Natural killer cell (primary cell): ENCODE measurements around the gene TRAK1. TPM values are rescaled to one million over a fixed set of nuclear protein-coding genes. Genes with fewer than 3 reads are reported as not detected.

Experiments used
- ATAC-seq, 3 donors: fragments of 150-1000 bp in 2 of 3; fragments of 200-7000 bp in 1 of 3; cut with Tn5 transposase; 1 replicate in 1 of 3; 2 replicates in 2 of 3; pipeline ENCODE4 v1.10.0; 2021; ENCODE audit warnings: mild to moderate bottlenecking in 2 of 3, moderate library complexity in 2 of 3
- DNase-seq, 2 donors: peaks; one replicate each; pipeline versions ENCODE4 v3.0.0 to v3.0.0-alpha.2; 2013 to 2021; ENCODE audit warnings: mixed read lengths in 1 of 2
- H3K27ac ChIP-seq: one replicate; pipeline ENCODE4 v1.5.1; 2013; ENCODE audit warnings: mild to moderate bottlenecking, low read length
- H3K27me3 ChIP-seq: one replicate; pipeline ENCODE4 v1.6.1; 2013; ENCODE audit warnings: low read length; ENCODE audit not compliant: control insufficient read depth, insufficient read depth
- H3K36me3 ChIP-seq: one replicate; pipeline ENCODE4 v1.6.1; 2013; ENCODE audit warnings: low read length; ENCODE audit not compliant: control insufficient read depth, insufficient read depth
- H3K4me1 ChIP-seq: one replicate; pipeline ENCODE4 v1.6.1; 2013; ENCODE audit warnings: low read length; ENCODE audit not compliant: control insufficient read depth, insufficient read depth
- H3K4me3 ChIP-seq: one replicate; pipeline ENCODE4 v1.5.1; 2013; ENCODE audit warnings: low read length
- H3K9me3 ChIP-seq: one replicate; pipeline ENCODE4 v1.6.1; 2013; ENCODE audit warnings: low read length; ENCODE audit not compliant: control insufficient read depth, insufficient read depth
- H3K27ac Mint-ChIP-seq, 2 donors: one replicate each; pipeline ENCODE4 v1.8.0; 2022; ENCODE audit warnings: mild to moderate bottlenecking in 2 of 2, mixed read lengths in 2 of 2, moderate library complexity in 1 of 2
- H3K27me3 Mint-ChIP-seq, 2 donors: one replicate each; pipeline ENCODE4 v1.8.0; 2022; ENCODE audit warnings: low read depth in 2 of 2, mixed read lengths in 2 of 2
- H3K36me3 Mint-ChIP-seq: one replicate; pipeline ENCODE4 v1.8.0; 2022; ENCODE audit warnings: mixed read lengths
- H3K4me1 Mint-ChIP-seq, 2 donors: one replicate each; pipeline ENCODE4 v1.8.0; 2022; ENCODE audit warnings: mixed read lengths in 2 of 2
- H3K4me3 Mint-ChIP-seq: one replicate; pipeline ENCODE4 v1.8.0; 2022; ENCODE audit warnings: mild to moderate bottlenecking, moderate library complexity, mixed read lengths
- H3K9me3 Mint-ChIP-seq, 2 donors: one replicate each; pipeline ENCODE4 v1.8.0; 2022; ENCODE audit warnings: mixed read lengths in 2 of 2
- WGBS: methylation state at CpG from one replicate; pipeline ENCODE4 v1.1.7; 2013; ENCODE audit warnings: missing lambda C conversion rate; ENCODE audit not compliant: insufficient coverage; 5-methylcytosine and 5-hydroxymethylcytosine counted together
- intact Hi-C: fragments of 100-400 bp; cut with micrococcal nuclease; formaldehyde crosslinking; loops from one replicate; pipeline ENCODE4 v1.14.2; 2022
- total RNA-seq, 4 donors: library from RNA; stranded (reverse); fragments of 120-200 nt in 1 of 4; gene quantifications; one replicate each; pipeline versions ENCODE4 v1.2.3 to v1.2.4, GENCODE V29; 2013 to 2022
- TF ChIP-seq, protein P1 (sequence below): fragments of 200-600 bp; IDR thresholded peaks from one replicate; pipeline ENCODE4 v1.8.0; 2022; ENCODE audit warnings: antibody characterized with exemption

The TRAK1 gene
- total RNA-seq, 3 donors from 2014 or later (not counting 1 experiment from before 2014, with no cell fraction given) = 30.7 to 31.8 (median 31.8) TPM

DNA sequence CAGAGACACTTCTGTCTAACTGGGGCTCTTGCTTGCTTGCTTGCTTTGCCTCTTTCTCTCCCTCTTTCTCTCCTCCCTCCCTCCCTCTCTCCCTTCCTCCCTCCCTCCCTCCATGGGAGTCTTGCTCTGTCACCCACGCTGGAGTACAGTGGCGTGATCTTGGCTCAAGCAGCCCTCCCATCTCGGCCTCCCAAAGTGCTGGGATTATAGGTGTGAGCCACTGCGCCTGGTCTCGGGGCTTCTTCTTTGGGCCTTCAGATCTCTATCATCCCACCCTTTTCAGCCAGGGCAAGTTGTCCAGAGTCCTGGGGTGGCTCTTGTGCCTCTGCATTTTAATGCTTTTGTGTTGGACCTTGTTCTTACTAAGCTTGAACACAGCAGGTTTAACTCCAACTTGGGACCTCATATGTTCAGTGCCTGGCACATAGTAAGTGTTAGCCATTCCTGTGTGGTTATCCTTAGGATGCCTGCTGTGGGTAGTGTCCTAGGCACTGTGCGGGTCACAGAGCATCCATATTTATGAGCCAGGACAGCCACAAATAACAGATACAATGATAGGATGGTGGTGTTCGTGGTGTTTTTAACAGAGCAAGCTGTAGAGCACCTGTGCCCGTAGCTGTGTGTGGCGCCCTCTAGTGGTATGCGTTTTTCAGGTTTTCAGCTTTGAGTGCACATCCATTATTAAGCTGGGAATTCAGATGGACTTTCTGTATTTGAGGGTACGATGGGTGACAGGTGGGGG lies 99.7 kb downstream of the TRAK1 start:
- H3K4me3 ChIP-seq = no peak overlapping the region
- no peaks in the 10 kb centered on the region for H3K9me3 ChIP-seq
- Mint-ChIP-seq H3K4me1 (peaks cover 10 to 23% of the 10 kb centered on the region in 2 donors), H3K9me3 (no peaks in the 10 kb centered on the region), H3K27me3 (no peaks in the 10 kb centered on the region), H3K4me3 (no peak overlapping the region), H3K36me3 (peaks cover 18% of the 10 kb centered on the region), H3K27ac (no peak overlapping the region)
- peaks cover 20% of the 10 kb centered on the region for H3K36me3 ChIP-seq
- intact Hi-C loops = loop anchor here (10.0 kb wide), 1 partner anchor 1606 kb away; no protein-coding TSS in a partner anchor
- no peaks in the 10 kb centered on the region for H3K27me3 ChIP-seq
- peaks cover 26% of the 10 kb centered on the region for H3K4me1 ChIP-seq
- TF ChIP-seq, protein P1, sequence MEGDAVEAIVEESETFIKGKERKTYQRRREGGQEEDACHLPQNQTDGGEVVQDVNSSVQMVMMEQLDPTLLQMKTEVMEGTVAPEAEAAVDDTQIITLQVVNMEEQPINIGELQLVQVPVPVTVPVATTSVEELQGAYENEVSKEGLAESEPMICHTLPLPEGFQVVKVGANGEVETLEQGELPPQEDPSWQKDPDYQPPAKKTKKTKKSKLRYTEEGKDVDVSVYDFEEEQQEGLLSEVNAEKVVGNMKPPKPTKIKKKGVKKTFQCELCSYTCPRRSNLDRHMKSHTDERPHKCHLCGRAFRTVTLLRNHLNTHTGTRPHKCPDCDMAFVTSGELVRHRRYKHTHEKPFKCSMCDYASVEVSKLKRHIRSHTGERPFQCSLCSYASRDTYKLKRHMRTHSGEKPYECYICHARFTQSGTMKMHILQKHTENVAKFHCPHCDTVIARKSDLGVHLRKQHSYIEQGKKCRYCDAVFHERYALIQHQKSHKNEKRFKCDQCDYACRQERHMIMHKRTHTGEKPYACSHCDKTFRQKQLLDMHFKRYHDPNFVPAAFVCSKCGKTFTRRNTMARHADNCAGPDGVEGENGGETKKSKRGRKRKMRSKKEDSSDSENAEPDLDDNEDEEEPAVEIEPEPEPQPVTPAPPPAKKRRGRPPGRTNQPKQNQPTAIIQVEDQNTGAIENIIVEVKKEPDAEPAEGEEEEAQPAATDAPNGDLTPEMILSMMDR = peak; percentile 78
- peak; percentile 57 to 75 (median 66) for ATAC-seq
- peak; percentile 32 to 83 for DNase-seq
- WGBS = 58% methylated on average over 11 of the region's 11 CpGs
- H3K27ac ChIP-seq = no peak overlapping the region

DNA sequence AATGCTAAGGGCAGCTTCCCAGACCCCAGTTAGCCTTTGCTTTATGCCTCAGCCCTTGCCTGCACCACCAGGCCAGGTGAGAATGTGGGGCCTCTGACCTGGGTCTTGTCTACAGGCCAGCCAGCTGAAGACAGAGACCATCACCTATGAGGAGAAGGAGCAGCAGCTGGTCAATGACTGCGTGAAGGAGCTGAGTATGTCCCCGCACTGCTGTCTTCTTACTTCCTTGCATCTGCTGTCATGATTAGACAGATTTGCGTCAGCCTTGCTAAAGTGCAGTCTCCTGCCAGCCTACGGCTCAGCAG lies 100.2 kb downstream of the TRAK1 start:
- ATAC-seq (peak in 1 of 3 donors; percentile 22), DNase-seq (peak in 1 of 2 donors; percentile 12)
- intact Hi-C loops = loop anchor here (10.0 kb wide), 1 partner anchor 1607 kb away; no protein-coding TSS in a partner anchor
- no peaks in the 10 kb centered on the region for H3K27me3 Mint-ChIP-seq
- no peak overlapping the region for H3K4me3 Mint-ChIP-seq
- TF ChIP-seq, protein P1 = peak; percentile 33
- peaks cover 10 to 23% of the 10 kb centered on the region in 2 donors for H3K4me1 Mint-ChIP-seq
- Histone ChIP-seq H3K27ac (no peak overlapping the region), H3K27me3 (no peaks in the 10 kb centered on the region), H3K9me3 (no peaks in the 10 kb centered on the region), H3K36me3 (peaks cover 19% of the 10 kb centered on the region), H3K4me1 (peaks cover 26% of the 10 kb centered on the region), H3K4me3 (no peak overlapping the region)
- peaks cover 19% of the 10 kb centered on the region for H3K36me3 Mint-ChIP-seq
- H3K27ac Mint-ChIP-seq = no peak overlapping the region
- H3K9me3 Mint-ChIP-seq = no peaks in the 10 kb centered on the region
- 80% methylated on average over 4 of the region's 4 CpGs for WGBS

DNA sequence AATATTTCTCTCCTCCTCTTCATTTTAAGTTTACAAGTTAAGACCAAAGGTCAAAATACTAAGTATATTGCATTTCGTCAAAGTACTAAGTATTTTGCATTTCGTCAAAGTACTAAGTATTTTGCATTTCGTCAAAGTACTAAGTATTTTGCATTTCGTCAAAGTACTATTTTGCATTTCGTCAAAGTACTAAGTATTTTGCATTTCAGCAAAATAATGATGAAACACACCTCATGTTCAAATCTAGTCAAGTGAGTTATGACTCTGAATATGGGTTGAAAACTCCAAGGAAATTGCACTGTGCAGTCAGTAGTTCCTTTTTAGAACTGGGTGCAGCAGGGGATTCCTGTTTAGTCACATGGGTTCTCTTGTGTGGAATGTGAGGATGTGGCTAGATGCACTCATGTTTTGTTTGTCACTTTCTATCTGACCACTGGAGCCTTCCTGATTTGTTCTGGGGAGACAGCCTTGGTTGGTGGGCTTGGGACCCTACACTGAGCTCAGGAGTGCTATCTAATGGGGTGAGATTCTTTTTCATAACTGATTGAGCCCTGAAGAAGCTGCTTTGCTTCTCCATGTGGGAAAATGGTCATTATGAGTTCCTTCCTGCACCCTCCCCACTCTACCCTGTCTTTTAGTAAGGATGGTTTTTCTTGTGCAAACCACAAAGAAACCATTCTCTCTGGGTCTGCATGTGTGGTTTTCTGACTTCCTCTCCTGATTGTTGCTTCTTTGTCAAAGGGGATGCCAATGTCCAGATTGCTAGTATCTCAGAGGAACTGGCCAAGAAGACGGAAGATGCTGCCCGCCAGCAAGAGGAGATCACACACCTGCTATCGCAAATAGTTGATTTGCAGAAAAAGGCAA lies 101.4 kb downstream of the TRAK1 start:
- Mint-ChIP-seq H3K27me3 (no peaks in the 10 kb centered on the region), H3K4me1 (peaks cover 10 to 23% of the 10 kb centered on the region in 2 donors), H3K9me3 (no peaks in the 10 kb centered on the region), H3K27ac (peak overlapping the region; percentile 18 to 71), H3K36me3 (peaks cover 19% of the 10 kb centered on the region), H3K4me3 (peak overlapping the region; percentile 28)
- DNase-seq (no peak), ATAC-seq (peak in 2 of 3 donors; percentile 42 to 65)
- H3K27me3 ChIP-seq = no peaks in the 10 kb centered on the region
- peaks cover 26% of the 10 kb centered on the region for H3K4me1 ChIP-seq
- 72% methylated on average over 8 of the region's 8 CpGs for WGBS
- H3K36me3 ChIP-seq = peaks cover 18% of the 10 kb centered on the region
- peak overlapping the region; percentile 4 for H3K27ac ChIP-seq
- intact Hi-C loops = loop anchor here (1.0 to 10.0 kb wide), 2 partner anchors 298 to 1608 kb away; no protein-coding TSS in a partner anchor
- no peak overlapping the region for H3K4me3 ChIP-seq
- TF ChIP-seq, protein P1 = no peak
- no peaks in the 10 kb centered on the region for H3K9me3 ChIP-seq
